OCI-LY7 (cell line): ENCODE measurements around the gene UQCC5. TPM values are rescaled to one million over a fixed set of nuclear protein-coding genes. Genes with fewer than 3 reads are reported as not detected.

Source experiments
- BruUV-seq: library from RNA; stranded (reverse); fragments of 400-500 nt; replicated peaks from 2 replicates; lab custom pipeline; 2021; lab: Mats Ljungman, UMichigan
- CTCF ChIA-PET: fragments of 300-600 bp; sonication (Branson Sonifier 250); formaldehyde crosslinking; loops from one replicate; lab custom pipeline; 2022; ENCODE audit warnings: antibody characterized with exemption; ENCODE audit not compliant: unreplicated experiment; lab: Charles Lee
- POLR2A ChIA-PET: fragments of 300-600 bp; sonication (Branson Sonifier 250); formaldehyde crosslinking; loops from one replicate; lab custom pipeline; 2022; ENCODE audit warnings: antibody characterized with exemption; lab: Charles Lee
- DNase-seq: peaks from one replicate; pipeline ENCODE4 v3.0.0-alpha.2; 2015; ENCODE audit warnings: low spot score
- H2AFZ ChIP-seq: fragments of 200-600 bp; sonication (generic), shearing (Covaris generic); 2 replicates; pipeline ENCODE4 v1.6.1; 2014; ENCODE audit warnings: mild to moderate bottlenecking, antibody characterized with exemption, low read length, moderate library complexity
- H3K27ac ChIP-seq: fragments of 200-600 bp; sonication (generic); 2 replicates; pipeline ENCODE4 v1.5.1; 2014; ENCODE audit warnings: mixed run types, low read depth, mild to moderate bottlenecking, moderate library complexity, low read length, inconsistent platforms; ENCODE audit not compliant: poor library complexity, severe bottlenecking
- H3K36me3 ChIP-seq: fragments of 200-600 bp; sonication (generic); 2 replicates; pipeline ENCODE4 v1.6.1; 2014; ENCODE audit warnings: mild to moderate bottlenecking, antibody characterized with exemption, low read length, moderate library complexity, mixed read lengths; ENCODE audit not compliant: insufficient read depth
- H3K4me1 ChIP-seq: fragments of 200-600 bp; sonication (generic); 2 replicates; pipeline ENCODE4 v1.5.1; 2014; ENCODE audit warnings: mild to moderate bottlenecking, low read length; ENCODE audit not compliant: insufficient read depth, poor library complexity, severe bottlenecking
- H3K4me2 ChIP-seq: fragments of 200-600 bp; sonication (generic); 2 replicates; pipeline ENCODE4 v1.6.1; 2014; ENCODE audit warnings: mild to moderate bottlenecking, low read length
- H3K4me3 ChIP-seq: fragments of 200-600 bp; sonication (generic); 2 replicates; pipeline ENCODE4 v1.5.1; 2014; ENCODE audit warnings: mild to moderate bottlenecking, low read depth, low read length; ENCODE audit not compliant: poor library complexity, severe bottlenecking
- H3K79me2 ChIP-seq: fragments of 200-600 bp; sonication (generic); 2 replicates; pipeline ENCODE4 v1.6.1; 2016; ENCODE audit warnings: low read depth, mild to moderate bottlenecking, low read length, moderate library complexity, mixed read lengths; ENCODE audit not compliant: insufficient read depth
- H3K9me2 ChIP-seq: fragments of 200-600 bp; sonication (generic); 2 replicates; pipeline ENCODE4 v1.6.1; 2016; ENCODE audit warnings: mild to moderate bottlenecking, low read length, mixed read lengths; ENCODE audit not compliant: insufficient read depth
- H3K9me3 ChIP-seq: fragments of 200-600 bp; sonication (generic); 2 replicates; pipeline ENCODE4 v1.6.1; 2014; ENCODE audit warnings: mild to moderate bottlenecking, mixed run types, low read length, mixed read lengths
- H4K20me1 ChIP-seq: fragments of 200-600 bp; sonication (generic); 2 replicates; pipeline ENCODE4 v1.6.1; 2014; ENCODE audit warnings: mild to moderate bottlenecking, antibody characterized with exemption, low read length, moderate library complexity, mixed read lengths; ENCODE audit not compliant: insufficient read depth
- CTCF ChIP-seq: fragments of 200-600 bp; sonication (generic); conservative IDR thresholded peaks from 2 replicates; pipeline ENCODE4 v1.5.1; 2014; ENCODE audit warnings: mild to moderate bottlenecking, antibody characterized with exemption, low read length, moderate library complexity, mixed read lengths
- EZH2phosphoT487 ChIP-seq: fragments of 200-600 bp; sonication (generic); IDR thresholded peaks from 2 replicates; pipeline ENCODE4 v1.6.1; 2018; ENCODE audit warnings: low read depth, borderline replicate concordance, mild to moderate bottlenecking, mixed run types, antibody characterized with exemption, low read length, moderate library complexity, mixed read lengths
- intact Hi-C: fragments of 100-400 bp; cut with micrococcal nuclease; formaldehyde crosslinking; loops from one replicate; pipeline ENCODE4 v1.10.0; 2022; ENCODE audit not compliant: unreplicated experiment
- total RNA-seq, 2 experiments: library from RNA; depleted of rRNA in 1 of 2; stranded (reverse); fragments of >200 nt in 1 of 2; shearing (Covaris generic) in 1 of 2; gene quantifications; 2 replicates each; pipeline ENCODE4 v1.2.3, GENCODE V29; 2014 to 2022

The UQCC5 gene
- total RNA-seq, 2 experiments from 2014 or later = 18.4 to 25.6 TPM

- DNase-seq = no peak
- peaks cover 59% of the 10 kb centered on the region for H3K36me3 ChIP-seq
- POLR2A ChIA-PET = interaction anchor here (0.7 kb wide), 2 partner anchors 12 to 559 kb away, joined by 3 to 6 read pairs; no protein-coding TSS in a partner anchor
- no peak for TF ChIP-seq CTCF
- no peak for TF ChIP-seq EZH2phosphoT487
- H3K9me3 ChIP-seq = no peaks in the 10 kb centered on the region
- no peak overlapping the region for H2AFZ ChIP-seq
- H3K79me2 ChIP-seq = no peaks in the 10 kb centered on the region
- H3K9me2 ChIP-seq = no peaks in the 10 kb centered on the region
- intact Hi-C loops = no loop called here
- no peak overlapping the region for H3K4me3 ChIP-seq
- no peak overlapping the region for H3K27ac ChIP-seq
- no TSS peak for BruUV-seq
- CTCF ChIA-PET = no interaction called here
- H4K20me1 ChIP-seq = no peaks in the 10 kb centered on the region
- H3K4me2 ChIP-seq = no peak overlapping the region
- no peaks in the 10 kb centered on the region for H3K4me1 ChIP-seq
Measured at GRCh38 chr3:52570076-52570475, 33.7 kb downstream of the UQCC5 start.

GRCh38 chr3:52572221-52572620 is 35.8 kb downstream of the UQCC5 start:
- Histone ChIP-seq H2AFZ (no peak overlapping the region), H4K20me1 (no peaks in the 10 kb centered on the region), H3K79me2 (no peaks in the 10 kb centered on the region), H3K4me1 (no peaks in the 10 kb centered on the region), H3K27ac (no peak overlapping the region), H3K4me3 (no peak overlapping the region), H3K9me3 (no peaks in the 10 kb centered on the region), H3K9me2 (no peaks in the 10 kb centered on the region), H3K36me3 (peaks cover 67% of the 10 kb centered on the region), H3K4me2 (no peak overlapping the region)
- POLR2A ChIA-PET = interaction anchor here (0.6 kb wide), 2 partner anchors 19 to 20 kb away, joined by 5 read pairs; no protein-coding TSS in a partner anchor
- intact Hi-C loops = no loop called here
- no peak for TF ChIP-seq EZH2phosphoT487
- TF ChIP-seq CTCF = no peak
- CTCF ChIA-PET = no interaction called here
- no peak for DNase-seq
- no TSS peak for BruUV-seq

- no peaks in the 10 kb centered on the region for H3K9me3 ChIP-seq
- H3K79me2 ChIP-seq = no peaks in the 10 kb centered on the region
- POLR2A ChIA-PET = no interaction called here
- no peak overlapping the region for H3K4me2 ChIP-seq
- no peak overlapping the region for H3K4me3 ChIP-seq
- no peaks in the 10 kb centered on the region for H4K20me1 ChIP-seq
- intact Hi-C loops = no loop called here
- no peak overlapping the region for H2AFZ ChIP-seq
- TF ChIP-seq EZH2phosphoT487 (no peak), CTCF (no peak)
- CTCF ChIA-PET = no interaction called here
- no peaks in the 10 kb centered on the region for H3K4me1 ChIP-seq
- no peak for DNase-seq
- H3K9me2 ChIP-seq = no peaks in the 10 kb centered on the region
- no peak overlapping the region for H3K27ac ChIP-seq
- peaks cover 81% of the 10 kb centered on the region for H3K36me3 ChIP-seq
- BruUV-seq = no TSS peak
Measured at GRCh38 chr3:52574056-52574965, 37.9 kb downstream of the UQCC5 start.
